ENCODE measurements around the gene PHYH.

DNA sequence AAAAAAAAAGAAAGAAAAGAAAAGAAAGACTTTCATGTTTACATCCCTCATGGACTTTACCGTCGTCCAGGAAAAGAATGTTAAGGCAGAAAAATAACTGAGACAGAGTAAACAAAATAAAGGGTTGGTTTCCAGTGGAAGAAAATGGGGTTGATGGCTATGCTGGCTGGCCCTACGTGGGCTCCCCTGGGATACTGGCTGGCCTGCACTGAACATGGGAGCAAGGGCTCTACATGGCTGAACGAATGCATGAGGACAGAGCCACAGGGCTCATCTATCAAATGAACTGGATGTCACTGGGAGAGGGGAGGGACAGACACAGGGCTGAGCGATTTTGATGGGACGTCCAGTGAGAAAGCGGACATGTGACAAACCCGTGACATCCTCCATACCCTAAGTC lies 63.2 kb downstream of the PHYH start:
- TF ChIP-seq, protein P1, sequence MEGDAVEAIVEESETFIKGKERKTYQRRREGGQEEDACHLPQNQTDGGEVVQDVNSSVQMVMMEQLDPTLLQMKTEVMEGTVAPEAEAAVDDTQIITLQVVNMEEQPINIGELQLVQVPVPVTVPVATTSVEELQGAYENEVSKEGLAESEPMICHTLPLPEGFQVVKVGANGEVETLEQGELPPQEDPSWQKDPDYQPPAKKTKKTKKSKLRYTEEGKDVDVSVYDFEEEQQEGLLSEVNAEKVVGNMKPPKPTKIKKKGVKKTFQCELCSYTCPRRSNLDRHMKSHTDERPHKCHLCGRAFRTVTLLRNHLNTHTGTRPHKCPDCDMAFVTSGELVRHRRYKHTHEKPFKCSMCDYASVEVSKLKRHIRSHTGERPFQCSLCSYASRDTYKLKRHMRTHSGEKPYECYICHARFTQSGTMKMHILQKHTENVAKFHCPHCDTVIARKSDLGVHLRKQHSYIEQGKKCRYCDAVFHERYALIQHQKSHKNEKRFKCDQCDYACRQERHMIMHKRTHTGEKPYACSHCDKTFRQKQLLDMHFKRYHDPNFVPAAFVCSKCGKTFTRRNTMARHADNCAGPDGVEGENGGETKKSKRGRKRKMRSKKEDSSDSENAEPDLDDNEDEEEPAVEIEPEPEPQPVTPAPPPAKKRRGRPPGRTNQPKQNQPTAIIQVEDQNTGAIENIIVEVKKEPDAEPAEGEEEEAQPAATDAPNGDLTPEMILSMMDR (IDR thresholded peaks at IDR 0.05), result no peak
- no peak for TF ChIP-seq POLR2A (IDR thresholded peaks at IDR 0.05)
- no peak for TF ChIP-seq EP300 (IDR thresholded peaks at IDR 0.05; ENCODE audit: low read depth)
- TF ChIP-seq POLR2AphosphoS5 (IDR thresholded peaks at IDR 0.05), result no peak

Measured in transverse colon (tissue), 4 donors.